Raji (cell line): ENCODE measurements around the gene USP50.

ENCODE experiments used
- POLR2A ChIP-seq: IDR thresholded peaks from 2 replicates; pipeline ENCODE4 v1.6.1; 2011; ENCODE audit warnings: low read depth, low read length, control low read depth; ENCODE audit not compliant: insufficient read depth

USP50 gene

GRCh38 chr15:50452927-50453326 lies 93.5 kb downstream of the USP50 start:
- TF ChIP-seq POLR2A = no peak
